DLD1 (cell line): ENCODE measurements around the gene HSPD1.
"Not testable (repeated sequence)": the region's sequence is repeated elsewhere in the genome, so short reads cannot be mapped to it uniquely, and the experiment has no call there.

Experiments
- in situ Hi-C: cut with HindIII; loops from 2 replicates; pipeline ENCODE4 v1.10.0; 2017; ENCODE audit warnings: low sequenced_read_pairs

The HSPD1 gene

DNA sequence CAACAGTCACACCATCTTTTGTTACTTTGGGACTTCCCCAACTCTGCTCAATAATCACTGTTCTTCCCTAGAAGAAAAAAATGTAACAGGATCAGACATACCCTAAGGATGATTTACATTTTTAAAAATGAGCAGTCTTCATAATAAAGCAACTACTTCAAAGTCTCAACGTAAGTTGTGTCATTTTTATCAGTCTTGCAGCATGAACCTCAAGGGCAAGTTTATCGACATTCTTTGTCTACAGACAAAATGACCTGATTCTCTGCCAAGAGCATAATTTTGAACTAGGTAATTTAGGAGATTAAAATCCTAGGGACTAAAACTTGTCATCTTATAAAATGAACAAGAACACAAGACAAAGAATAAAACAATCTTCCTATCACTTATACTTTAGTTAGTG, 2.3 kb downstream of the HSPD1 start:
- in situ Hi-C loops = no loop called here

DNA sequence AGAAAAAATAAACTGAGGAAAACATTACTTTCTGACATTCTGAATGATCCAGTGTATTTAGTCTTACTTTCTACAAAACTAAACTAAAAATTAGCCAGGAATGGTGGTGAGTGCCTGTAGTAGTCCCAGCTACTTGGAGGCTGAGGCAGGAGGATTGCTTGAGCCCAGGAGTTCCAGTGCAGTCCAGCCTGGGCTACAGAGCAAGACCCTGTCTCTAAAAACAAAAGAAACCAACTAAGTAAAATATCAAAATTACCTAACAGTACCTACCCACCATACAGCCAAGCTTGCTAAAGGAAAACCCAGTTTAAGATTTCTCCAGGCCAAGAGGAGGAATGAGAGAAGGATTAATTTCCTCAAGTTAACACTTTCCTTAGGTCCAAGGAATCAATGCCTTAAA, 2.9 kb downstream of the HSPD1 start:
- in situ Hi-C loops = no loop called here

DNA sequence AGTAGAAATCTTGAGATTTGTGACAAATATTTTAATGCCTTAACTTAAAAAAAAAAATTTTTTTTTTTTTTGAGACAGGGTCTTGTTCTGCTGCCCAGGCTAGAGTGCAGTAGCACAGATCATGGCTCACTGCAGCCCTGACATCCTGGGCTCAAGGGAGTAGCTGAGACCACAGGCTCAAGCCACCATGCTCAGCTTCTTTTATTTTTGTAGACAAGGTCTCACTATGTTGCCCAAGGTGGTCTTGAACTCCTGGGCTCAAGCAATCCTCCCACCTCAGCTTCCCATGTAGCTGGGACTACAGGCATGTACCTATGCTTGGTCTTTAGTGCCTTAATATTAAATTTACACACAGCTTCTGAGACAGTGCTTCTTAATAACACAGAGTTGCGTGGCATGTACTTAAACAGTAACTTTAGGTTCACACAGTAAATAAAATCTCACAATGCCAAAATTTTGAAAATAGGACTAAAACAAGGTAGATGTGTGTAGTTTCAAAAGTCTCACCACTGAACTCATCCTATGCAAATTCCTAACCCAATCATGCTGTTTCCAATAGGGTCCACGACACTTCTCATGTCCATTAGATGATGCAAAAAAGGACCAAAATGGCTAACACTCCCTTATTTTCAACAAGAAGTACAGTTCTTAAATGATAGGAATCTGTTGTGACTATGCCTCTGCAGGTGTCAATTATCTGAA, 4.1 kb downstream of the HSPD1 start:
- in situ Hi-C loops = no loop called here

DNA sequence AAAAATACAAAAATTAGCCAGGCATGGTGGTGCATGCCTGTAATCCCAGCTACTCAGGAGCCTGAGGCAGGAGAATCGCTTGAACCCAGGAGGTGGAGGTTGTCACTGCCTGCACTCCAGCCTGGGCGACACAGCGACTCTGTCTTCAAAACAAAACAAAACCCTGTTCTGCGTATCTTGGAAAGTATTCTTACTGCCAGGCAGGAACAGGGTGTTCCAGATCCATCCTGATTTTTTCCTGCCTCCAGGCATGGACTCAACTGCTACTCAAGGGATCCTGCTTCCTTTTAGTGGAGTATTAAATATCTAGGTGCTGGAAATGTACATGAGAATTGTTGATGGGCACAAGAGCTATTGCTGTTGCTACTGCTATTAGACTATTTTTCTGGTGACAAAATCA, 12.3 kb downstream of the HSPD1 start:
- in situ Hi-C loops = no loop called here

DNA sequence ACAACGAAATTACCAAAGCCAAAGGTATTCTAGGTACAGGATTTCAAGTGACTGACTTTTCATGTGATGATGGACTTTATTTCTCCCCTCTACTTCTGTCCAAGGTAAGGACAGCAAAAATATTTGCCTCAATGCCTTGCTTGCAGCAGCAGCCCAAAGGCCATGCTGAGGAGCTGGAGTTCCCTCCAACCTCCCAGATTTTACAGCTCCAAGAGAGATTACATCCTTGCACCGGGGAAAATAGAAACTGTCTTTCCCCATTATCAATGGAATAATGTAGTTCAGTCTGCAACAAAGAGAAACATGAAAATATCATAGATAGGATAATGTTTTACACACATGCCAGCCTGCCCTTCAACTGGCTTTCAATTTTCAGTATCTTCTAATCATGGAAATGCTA, 13.5 kb downstream of the HSPD1 start:
- in situ Hi-C loops = no loop called here

DNA sequence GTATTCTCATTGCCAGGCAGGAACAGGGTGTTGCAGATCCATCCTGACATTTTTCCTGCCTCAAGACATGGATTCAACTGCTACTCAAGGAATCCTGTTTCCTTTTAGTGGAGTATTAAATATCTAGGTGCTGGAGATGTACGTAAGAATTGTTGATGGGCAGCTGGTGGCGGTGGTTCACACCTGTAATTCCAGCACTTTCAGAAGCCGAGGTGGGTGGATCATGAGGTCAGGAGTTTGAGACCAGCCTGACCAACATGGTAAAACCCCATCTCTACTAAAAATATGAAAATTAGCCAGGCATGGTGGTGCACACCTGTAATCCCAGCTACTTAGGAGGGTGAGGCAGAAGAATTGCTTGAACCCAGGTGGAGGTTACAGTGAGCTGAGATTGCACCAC, 15.4 kb downstream of the HSPD1 start:
- in situ Hi-C loops = not testable (repeated sequence)

DNA sequence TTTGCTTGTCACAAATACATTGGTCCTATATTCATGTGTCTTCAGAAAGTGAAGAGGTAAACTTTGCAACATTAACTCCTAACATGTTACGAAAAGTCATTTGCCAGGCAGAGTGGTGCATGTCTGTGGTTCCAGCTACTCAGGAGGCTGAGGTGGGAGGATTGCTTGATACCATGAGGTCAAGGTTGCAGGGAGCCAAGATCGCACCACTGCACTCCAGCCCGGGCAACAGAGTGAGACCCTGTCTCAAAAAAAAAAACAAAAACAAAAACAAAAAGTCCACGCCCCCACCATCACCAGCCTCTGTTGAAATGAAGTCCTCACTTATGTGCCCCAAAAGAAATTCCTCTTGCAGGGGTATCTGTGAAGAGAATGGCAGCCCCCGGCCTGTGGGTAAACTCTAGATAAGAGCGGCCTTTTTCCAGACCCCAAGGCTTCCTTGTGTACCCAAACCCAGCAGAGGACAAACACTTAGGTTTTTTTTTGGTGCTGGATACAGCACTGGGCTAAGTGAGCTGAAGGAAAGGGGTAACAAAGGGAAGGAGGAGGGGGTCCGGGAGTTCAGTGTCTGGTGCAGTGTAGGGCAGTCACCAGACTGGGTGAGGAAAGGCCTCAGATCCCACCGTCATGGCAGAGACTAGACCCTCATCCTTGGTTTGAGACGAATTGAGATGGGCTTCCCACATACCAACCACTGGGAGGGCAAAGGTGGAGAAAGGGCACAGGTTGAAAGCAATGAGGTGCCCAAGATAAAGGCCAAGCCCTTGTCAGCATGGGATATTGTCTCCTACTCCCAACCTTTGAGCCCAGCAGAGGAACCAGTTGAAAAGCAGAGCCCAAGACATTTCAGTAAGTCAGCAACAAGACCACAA, 19.2 kb downstream of the HSPD1 start:
- in situ Hi-C loops = no loop called here

DNA sequence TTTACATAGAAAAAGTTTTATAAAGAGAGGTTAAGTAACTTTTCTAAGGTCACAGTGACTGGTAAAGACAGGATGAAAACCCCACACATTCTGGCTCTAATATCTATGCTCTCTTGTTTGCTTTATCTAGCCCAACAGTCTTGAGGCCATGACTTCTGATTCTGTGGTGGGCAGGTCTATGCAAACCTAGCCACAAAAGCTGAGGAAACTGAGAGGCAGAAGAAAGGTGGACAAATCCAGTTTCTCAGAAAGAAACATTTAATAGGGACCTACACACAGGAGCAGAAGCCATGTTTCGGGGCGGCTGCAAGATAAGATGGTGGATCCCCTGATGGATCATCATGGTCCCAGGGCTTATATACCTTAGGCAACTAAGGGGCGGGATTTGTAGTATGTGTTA, 21.8 kb downstream of the HSPD1 start:
- in situ Hi-C loops = no loop called here

DNA sequence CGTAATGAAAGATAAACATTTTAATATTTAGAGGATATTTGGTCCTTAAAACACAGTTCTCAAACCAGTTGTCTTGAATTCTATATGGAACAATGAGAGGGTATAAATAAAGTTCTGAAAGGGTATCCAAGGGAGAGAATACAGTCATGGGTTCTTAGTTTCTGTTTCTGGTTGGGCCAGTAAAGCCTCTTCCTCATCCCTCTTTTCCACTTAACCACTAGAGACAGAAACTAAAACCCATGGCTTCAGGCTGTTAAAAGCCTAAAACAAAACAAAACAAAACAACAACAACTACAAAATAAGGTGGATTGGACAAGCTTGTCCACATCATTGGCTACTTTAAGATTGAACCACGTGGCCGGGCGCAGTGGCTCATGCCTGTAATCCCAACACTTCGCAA, 27.5 kb downstream of the HSPD1 start:
- in situ Hi-C loops = no loop called here

DNA sequence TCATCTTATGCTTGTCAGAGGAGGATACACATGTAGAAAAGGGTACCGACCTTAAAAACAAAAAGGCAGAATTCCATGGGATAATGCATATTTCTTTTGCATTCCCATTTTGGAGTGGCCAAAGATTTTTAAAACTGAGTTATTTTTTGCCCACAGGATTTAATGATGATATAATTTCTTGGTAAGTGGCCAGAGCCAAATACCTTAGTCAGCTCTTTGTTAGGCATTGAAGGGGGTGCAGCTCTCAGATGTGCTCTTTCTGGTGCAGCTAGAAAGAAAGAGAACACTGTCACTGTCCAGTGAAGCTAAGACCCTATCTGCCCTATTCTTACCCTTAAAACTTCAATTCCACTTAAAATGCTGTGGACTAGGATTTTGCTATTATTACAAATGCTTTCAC, 35.5 kb downstream of the HSPD1 start:
- in situ Hi-C loops = no loop called here

DNA sequence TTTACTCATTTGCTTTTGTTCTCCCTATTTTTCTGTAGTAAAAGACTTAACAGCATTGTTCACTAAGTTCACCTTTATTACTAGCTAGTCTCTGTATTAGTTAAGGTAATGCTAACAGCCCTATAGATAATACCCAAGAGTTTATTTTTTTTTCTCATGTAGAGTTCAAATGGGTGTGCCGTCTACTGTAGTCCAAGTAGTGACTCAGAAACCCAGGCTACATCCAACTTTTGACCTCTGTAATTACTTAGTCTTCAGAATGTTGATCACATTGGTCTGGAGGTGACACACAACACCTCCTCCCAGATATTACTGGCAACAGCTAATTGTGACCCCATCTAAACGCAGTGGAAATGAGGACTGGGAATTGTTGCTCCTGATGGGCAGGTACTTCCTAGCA, 38.6 kb downstream of the HSPD1 start:
- in situ Hi-C loops = no loop called here

DNA sequence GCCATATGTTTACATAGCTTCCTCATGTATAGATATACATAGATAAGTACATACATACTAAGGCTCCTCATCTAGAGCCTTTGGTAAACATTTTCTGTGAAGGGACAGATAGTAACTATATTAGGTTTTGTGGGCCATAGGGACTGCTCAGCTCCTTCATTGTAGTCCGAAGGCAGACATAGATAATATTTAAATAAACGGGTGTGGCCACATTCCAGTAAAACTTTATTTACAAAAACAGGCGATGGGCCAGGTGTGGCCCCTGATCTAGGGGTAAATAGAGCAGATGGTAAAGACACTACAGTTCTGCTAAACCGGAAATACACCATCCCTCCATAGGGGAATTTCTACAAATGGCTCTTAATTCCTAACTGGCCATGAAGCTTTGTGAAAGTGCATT, 39.0 kb downstream of the HSPD1 start:
- in situ Hi-C loops = no loop called here

DNA sequence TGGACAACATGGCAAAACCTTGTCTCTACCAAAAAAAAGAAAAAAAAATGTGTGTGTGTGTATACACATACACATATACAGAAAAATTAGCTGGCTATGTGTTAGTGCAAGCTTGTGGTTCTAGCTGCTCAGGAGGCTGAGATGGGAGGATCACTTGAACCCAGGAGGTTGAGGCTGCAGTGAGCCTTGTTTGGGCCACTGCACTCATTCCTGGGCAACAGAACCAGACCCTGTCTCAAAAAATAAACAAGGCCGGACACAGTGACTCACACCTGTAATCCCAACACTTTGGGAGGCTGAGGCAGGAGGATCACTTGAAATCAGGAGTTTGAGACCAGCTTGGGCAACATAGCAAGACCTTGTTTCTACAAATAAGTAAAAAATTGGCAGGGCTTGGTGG, 44.2 kb downstream of the HSPD1 start:
- in situ Hi-C loops = no loop called here

DNA sequence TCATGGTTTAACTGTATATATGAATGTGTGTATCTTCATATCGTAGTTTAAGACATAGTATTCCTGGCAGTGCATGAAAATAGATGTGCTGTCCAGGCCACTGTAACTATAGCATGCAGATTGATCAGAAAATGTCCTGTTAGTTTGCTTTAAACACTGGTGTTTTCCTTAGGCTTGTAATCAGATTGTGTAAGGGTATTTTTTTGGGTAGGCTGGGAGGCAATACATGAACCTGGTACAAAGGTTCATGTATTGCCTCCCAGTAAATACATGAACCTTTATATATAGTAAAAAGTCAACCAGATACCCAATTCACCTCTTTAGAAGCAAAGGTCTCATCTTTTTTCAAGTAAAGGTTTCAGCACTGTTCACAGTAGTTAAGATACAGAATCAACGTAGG, 44.7 kb downstream of the HSPD1 start:
- in situ Hi-C loops = no loop called here

DNA sequence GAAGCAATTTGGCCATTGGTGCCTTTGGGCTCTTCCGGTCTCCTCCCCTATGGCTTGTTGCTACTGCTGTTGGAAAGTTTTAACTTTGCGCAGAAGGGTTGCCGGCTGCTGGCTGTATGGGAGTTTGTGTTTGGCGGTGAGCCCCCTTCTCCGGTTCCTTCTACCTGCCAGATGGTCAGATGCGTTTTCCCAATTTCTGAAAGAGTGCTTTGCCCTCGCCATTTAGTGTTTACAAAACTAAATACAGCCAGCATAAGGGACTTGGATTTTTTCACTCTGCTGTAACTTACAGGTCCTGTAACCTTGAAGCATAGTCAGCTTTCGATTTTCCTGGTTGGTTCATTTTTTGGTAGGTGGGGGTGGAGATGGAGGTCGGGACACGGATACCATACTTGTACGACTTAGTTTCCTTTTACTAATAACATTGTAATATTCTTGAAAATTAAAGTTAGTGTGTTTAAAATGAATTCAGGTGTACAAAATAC, 45.7 kb downstream of the HSPD1 start:
- in situ Hi-C loops = no loop called here

DNA sequence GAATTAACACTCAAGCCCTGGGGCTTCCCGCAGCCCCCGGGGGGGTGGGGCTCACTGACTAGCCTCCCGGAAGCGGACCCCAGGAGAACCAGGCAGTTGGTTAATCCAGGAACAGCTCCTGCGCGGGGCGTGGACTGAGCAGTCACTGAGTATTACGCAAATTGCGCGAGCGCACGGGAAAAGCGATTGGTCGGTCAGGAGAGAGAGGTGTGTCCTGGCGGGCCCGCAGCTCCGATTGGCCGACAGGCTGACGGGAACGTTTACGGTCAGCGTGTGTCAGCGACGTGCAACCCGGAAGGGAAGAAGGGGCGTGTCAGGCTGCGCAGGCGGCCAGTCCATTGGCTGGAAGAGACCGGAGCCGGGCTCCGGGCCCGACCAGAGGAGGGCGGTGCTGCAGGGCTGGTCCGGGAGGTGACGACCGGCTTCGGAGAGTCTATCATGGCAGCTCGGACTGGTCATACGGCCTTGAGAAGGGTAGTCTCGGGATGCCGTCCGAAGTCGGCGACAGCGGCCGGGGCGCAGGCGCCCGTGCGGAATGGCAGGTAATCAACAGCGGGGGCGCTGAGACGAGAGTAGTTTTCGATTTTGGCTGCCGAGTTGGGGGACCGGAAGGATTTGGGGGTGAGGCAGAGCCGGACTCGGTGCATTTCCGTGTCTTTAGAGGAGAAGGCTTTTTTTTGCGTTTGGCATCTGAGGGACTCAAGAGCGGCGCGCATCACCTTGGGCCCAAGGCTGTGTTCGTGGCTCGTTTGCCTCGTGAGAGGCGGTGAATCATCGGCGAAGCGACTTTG, 46.3 kb downstream of the HSPD1 start, which contains the start of gene COQ10B:
Gene COQ10B, plus strand, starts transcription at position 430 of the 791 bp plus-strand sequence. Its CDS starts 9 bp downstream, at position 439.
- in situ Hi-C loops = no loop called here

DNA sequence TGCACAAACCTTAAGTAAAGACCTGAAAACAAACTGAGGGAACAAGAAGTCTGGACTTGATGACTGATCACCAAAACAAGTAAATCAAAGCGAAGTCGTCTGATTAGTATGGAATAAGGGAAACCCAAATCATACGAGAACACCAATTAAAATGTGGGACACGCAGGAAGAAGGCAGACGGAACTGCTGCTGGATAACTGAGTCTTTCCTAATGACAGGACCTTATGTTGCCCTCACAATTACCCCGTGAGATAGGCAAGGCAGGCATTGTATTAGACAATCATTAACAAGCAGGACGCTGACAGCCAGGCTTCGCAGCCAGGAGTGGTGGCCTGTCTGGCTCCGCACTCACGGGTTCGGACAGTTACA, 46.9 kb downstream of the HSPD1 start:
- in situ Hi-C loops = no loop called here

DNA sequence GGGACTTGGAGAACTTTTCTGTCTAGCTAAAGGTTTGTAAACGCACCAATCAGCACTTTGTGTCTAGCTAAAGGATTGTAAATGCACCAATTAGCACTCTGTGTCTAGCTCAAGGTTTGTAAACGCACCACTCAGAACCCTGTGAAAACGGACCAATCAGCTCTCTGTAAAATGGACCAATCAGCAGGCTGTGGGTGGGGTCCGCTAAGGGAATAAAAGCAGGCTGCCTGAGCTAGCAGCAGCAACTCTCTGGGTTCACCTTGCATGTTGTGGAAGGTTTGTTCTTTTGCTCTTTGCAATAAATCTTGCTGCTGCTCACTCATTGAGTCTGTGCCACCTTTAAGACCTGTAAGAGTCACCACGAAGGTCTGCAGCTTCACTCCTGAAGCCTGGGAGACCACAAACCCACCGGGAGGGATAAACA, 48.7 kb downstream of the HSPD1 start:
- in situ Hi-C loops = not testable (repeated sequence)

DNA sequence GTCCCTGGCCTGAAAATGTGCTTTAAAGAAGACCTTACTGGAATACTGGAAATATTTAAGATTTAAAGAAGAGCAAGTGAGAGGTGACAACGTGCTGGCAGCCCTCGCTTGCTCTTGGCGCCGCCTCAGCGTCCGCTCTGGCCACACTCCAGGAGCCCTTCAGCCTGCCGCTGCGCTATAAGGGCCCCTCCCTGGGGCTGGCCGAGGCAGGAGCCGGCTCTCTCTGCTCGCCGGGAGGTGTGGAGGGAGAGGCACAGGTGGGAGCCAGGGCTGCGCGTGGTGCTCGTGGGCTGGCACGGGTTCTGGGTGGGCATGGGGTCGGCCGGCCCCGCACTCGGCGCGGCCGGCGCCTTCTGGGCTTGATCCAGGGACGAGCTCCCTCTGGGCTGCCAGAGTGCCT, 49.2 kb downstream of the HSPD1 start:
- in situ Hi-C loops = no loop called here

DNA sequence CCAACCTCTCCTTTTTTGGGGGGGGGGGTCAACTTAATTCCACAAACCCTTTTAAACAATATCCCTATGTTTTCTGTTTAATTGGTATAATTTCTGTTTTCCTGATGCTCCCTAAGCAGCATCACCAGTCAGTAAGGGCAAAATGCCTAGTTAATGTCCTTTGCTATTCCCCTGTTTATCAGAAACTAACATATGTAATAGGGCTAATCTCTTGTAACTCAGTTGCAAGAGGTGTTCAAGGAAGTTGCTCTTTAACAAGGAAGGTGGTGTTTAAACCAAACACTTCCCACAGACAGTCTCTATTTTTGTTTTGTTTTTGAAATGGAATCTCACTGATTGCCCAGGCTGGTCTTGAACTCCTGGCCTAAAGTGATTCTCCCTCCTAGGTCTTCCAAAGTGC, 52.8 kb downstream of the HSPD1 start:
- in situ Hi-C loops = no loop called here

DNA sequence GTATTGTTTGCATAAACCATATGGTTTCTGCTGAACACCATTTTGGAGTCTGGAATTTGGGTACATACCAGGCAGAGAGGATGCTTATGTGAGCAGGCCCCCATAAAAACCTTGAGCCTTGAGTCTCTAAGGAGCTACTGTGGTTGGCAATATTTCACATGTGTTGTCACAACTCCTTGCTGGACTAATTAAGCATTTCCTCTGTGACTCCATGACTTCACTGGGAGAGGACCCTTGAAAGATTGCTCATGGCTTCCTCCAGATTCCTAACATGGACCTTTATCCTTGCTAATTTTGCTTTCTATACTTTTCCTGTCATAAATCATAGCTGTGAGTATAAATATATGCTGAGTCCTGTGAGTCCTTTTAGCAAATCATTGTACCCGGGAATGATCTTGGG, 53.9 kb downstream of the HSPD1 start:
- in situ Hi-C loops = no loop called here
